K562 (cell line): ENCODE data around the gene EIPR1. TPM values are rescaled to one million over a fixed set of nuclear protein-coding genes. Genes with fewer than 3 reads are reported as not detected.

Source experiments
- CHD2 ChIP-seq: IDR thresholded peaks from 2 replicates; pipeline ENCODE4 v1.6.1; 2011; ENCODE audit warnings: low read depth, low read length
- DDX20 ChIP-seq: fragments of 450-650 bp; IDR thresholded peaks from 2 replicates; pipeline ENCODE4 v1.6.1; 2016; ENCODE audit warnings: missing genetic modification characterization, low read depth, mild to moderate bottlenecking, missing compliant biosample characterization, moderate library complexity
- ELF1 ChIP-seq: fragments of 200-800 bp; sonication (Bioruptor generic); IDR thresholded peaks from 2 replicates; pipeline ENCODE4 v1.6.1; 2016; ENCODE audit warnings: missing genetic modification characterization, missing compliant biosample characterization
- ELF2 ChIP-seq: fragments of 250-450 bp; sonication (Bioruptor Pico); IDR thresholded peaks from 2 replicates; pipeline ENCODE4 v1.5.0; 2021; ENCODE audit warnings: mild to moderate bottlenecking
- FOS ChIP-seq: IDR thresholded peaks from 3 replicates; pipeline ENCODE4 v1.6.1; 2011; ENCODE audit not compliant: insufficient read length; ENCODE audit errors: extremely low read depth
- GABPA ChIP-seq: fragments of 200-800 bp; sonication (Bioruptor generic); conservative IDR thresholded peaks from 2 replicates; pipeline ENCODE4 v1.6.1; 2016; ENCODE audit warnings: low read depth, missing genetic modification characterization, missing compliant biosample characterization
- KLF16 ChIP-seq: IDR thresholded peaks from 2 replicates; pipeline ENCODE4 v1.6.1; 2016; ENCODE audit warnings: antibody characterized with exemption
- NCOR1 ChIP-seq: fragments of 450-650 bp; IDR thresholded peaks from 2 replicates; pipeline ENCODE4 v1.6.1; 2016; ENCODE audit warnings: mild to moderate bottlenecking, moderate library complexity
- PML ChIP-seq: IDR thresholded peaks from 2 replicates; pipeline ENCODE4 v1.6.1; 2012; ENCODE audit warnings: low read length, inconsistent platforms
- PRMT5 ChIP-seq: sonication (generic); formaldehyde crosslinking; IDR thresholded peaks from 2 replicates; pipeline ENCODE4 v1.5.0; 2020; ENCODE audit warnings: missing genetic modification reagents
- TCF7 ChIP-seq: sonication (generic); IDR thresholded peaks from 2 replicates; pipeline ENCODE4 v1.6.1; 2016; ENCODE audit warnings: antibody characterized with exemption, borderline replicate concordance
- ZNF282 ChIP-seq: sonication (generic); formaldehyde crosslinking; IDR thresholded peaks from 2 replicates; pipeline ENCODE4 v1.8.1; 2023; ENCODE audit warnings: missing genetic modification reagents
- ZNF764 ChIP-seq: fragments of 250-450 bp; sonication (Bioruptor Pico); IDR thresholded peaks from 2 replicates; pipeline ENCODE4 v1.4.0; 2020; ENCODE audit warnings: low read depth, mild to moderate bottlenecking, moderate library complexity
- polyA plus RNA-seq, 8 experiments: library from polyadenylated mRNA; depleted of rRNA in 4 of 8; stranded (reverse) in 5 of 8; unstranded in 3 of 8; fragments of >200 nt; fragmentation: Nextera tagmentation in 2 of 8; fragmentation: Illumina TruSeq in 1 of 8; extraction: Ambion mirVana in 2 of 8; extraction: Trizol in 1 of 8; gene quantifications; 2 replicates each; pipeline versions ENCODE4 v1.2.1 to v1.2.3, GENCODE V29; 2011 to 2014; ENCODE audit warnings: inconsistent platforms in 1 of 8, missing spikeins in 1 of 8
- total RNA-seq, 7 experiments: library from RNA; depleted of rRNA in 6 of 7; stranded (reverse); fragments of >200 nt in 6 of 7; fragmentation: Illumina TruSeq in 2 of 7; extraction: Trizol in 2 of 7; gene quantifications; 2 replicates each; pipeline versions ENCODE4 v1.2.1 to v1.2.3, GENCODE V29; 2011 to 2021; ENCODE audit warnings: low replicate concordance in 1 of 7
- TF ChIP-seq, protein P1 (sequence below): fragments of 450-650 bp; IDR thresholded peaks from 2 replicates; pipeline ENCODE4 v1.6.1; 2018; ENCODE audit warnings: mild to moderate bottlenecking, low read depth; ENCODE audit not compliant: partially characterized antibody
- TF ChIP-seq, protein P2 (sequence below), 2 experiments: IDR thresholded peaks in 1 of 2; conservative IDR thresholded peaks in 1 of 2; 2 replicates each; pipeline ENCODE4 v1.6.1; 2016; ENCODE audit warnings: low read depth in 2 of 2, mild to moderate bottlenecking in 1 of 2, missing compliant biosample characterization in 1 of 2, missing genetic modification characterization in 1 of 2, moderate library complexity in 1 of 2
- TF ChIP-seq, protein P3 (sequence below): fragments of 200-800 bp; sonication (Bioruptor generic); IDR thresholded peaks from 2 replicates; pipeline ENCODE4 v1.6.1; 2016; ENCODE audit warnings: missing genetic modification characterization, missing compliant biosample characterization

EIPR1 gene
- total and polyA plus RNA-seq, 9 of the 15 experiments (the other 6 are each of a cell fraction or from before 2014, with no cell fraction given): 19.9 to 54.4 (median 35.9) TPM

DNA sequence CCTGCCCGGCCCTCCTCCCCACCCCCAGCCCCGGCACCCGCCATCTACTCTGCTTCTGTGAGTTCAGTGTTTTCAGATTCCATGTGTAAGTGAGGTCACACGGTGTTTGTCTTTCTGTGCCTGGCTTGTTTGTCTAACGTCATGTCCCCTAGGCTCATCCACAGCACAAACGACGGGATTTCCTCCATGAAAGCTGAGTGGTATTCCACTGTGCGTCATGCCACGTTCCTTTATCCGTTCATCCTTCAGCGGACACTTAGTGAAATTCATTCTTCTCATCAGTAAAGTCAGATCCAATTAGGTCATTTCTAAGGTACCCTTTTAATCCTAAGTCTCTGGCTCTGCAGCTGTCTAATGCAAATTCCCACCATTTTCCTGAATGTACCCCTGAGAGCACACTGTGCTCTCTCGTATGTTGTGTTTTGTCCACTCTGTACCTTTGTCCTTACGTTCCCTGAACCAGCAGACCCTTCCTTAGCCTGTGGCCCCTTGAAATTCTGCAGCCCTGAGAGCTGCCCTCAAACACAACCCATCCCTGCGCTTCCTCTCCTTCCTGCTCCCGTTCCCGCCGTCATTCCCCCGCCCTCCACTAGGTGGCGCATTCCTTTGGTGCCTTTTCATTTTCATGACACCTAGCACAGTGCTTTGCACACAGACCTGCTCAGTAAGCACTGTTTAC, 46.0 kb upstream of the EIPR1 start (continued):
- TF ChIP-seq ELF1 (tag): peak; percentile 37; the same call in 1 of the 2 replicates
- TF ChIP-seq DDX20 (tag): no peak
- no peak for TF ChIP-seq PRMT5
- TF ChIP-seq, protein P1, sequence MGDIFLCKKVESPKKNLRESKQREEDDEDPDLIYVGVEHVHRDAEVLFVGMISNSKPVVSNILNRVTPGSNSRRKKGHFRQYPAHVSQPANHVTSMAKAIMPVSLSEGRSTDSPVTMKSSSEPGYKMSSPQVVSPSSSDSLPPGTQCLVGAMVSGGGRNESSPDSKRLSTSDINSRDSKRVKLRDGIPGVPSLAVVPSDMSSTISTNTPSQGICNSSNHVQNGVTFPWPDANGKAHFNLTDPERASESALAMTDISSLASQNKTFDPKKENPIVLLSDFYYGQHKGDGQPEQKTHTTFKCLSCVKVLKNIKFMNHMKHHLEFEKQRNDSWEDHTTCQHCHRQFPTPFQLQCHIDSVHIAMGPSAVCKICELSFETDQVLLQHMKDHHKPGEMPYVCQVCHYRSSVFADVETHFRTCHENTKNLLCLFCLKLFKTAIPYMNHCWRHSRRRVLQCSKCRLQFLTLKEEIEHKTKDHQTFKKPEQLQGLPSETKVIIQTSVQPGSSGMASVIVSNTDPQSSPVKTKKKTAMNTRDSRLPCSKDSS: no peak
- no peak for TF ChIP-seq FOS
- TF ChIP-seq, protein P2, sequence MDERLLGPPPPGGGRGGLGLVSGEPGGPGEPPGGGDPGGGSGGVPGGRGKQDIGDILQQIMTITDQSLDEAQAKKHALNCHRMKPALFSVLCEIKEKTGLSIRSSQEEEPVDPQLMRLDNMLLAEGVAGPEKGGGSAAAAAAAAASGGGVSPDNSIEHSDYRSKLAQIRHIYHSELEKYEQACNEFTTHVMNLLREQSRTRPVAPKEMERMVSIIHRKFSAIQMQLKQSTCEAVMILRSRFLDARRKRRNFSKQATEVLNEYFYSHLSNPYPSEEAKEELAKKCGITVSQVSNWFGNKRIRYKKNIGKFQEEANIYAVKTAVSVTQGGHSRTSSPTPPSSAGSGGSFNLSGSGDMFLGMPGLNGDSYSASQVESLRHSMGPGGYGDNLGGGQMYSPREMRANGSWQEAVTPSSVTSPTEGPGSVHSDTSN (CRISPR knock-in tag; IDR thresholded peaks at IDR 0.05; ENCODE audit: low read depth): no peak
- TF ChIP-seq, protein P2 (tag; conservative IDR thresholded peaks at IDR 0.05; ENCODE audit: low read depth): no peak
- no peak for TF ChIP-seq ZNF764
- TF ChIP-seq, protein P3, sequence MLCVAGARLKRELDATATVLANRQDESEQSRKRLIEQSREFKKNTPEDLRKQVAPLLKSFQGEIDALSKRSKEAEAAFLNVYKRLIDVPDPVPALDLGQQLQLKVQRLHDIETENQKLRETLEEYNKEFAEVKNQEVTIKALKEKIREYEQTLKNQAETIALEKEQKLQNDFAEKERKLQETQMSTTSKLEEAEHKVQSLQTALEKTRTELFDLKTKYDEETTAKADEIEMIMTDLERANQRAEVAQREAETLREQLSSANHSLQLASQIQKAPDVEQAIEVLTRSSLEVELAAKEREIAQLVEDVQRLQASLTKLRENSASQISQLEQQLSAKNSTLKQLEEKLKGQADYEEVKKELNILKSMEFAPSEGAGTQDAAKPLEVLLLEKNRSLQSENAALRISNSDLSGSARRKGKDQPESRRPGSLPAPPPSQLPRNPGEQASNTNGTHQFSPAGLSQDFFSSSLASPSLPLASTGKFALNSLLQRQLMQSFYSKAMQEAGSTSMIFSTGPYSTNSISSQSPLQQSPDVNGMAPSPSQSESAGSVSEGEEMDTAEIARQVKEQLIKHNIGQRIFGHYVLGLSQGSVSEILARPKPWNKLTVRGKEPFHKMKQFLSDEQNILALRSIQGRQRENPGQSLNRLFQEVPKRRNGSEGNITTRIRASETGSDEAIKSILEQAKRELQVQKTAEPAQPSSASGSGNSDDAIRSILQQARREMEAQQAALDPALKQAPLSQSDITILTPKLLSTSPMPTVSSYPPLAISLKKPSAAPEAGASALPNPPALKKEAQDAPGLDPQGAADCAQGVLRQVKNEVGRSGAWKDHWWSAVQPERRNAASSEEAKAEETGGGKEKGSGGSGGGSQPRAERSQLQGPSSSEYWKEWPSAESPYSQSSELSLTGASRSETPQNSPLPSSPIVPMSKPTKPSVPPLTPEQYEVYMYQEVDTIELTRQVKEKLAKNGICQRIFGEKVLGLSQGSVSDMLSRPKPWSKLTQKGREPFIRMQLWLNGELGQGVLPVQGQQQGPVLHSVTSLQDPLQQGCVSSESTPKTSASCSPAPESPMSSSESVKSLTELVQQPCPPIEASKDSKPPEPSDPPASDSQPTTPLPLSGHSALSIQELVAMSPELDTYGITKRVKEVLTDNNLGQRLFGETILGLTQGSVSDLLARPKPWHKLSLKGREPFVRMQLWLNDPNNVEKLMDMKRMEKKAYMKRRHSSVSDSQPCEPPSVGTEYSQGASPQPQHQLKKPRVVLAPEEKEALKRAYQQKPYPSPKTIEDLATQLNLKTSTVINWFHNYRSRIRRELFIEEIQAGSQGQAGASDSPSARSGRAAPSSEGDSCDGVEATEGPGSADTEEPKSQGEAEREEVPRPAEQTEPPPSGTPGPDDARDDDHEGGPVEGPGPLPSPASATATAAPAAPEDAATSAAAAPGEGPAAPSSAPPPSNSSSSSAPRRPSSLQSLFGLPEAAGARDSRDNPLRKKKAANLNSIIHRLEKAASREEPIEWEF (CRISPR knock-in tag): no peak
- TF ChIP-seq TCF7: no peak
- no peak for TF ChIP-seq GABPA (tag)
- no peak for TF ChIP-seq CHD2
- TF ChIP-seq PML: no peak
- TF ChIP-seq ELF2 (CRISPR knock-in tag): no peak
- TF ChIP-seq NCOR1: no peak
- TF ChIP-seq KLF16: no peak
- TF ChIP-seq ZNF282: no peak
